HL-60 (cell line): ENCODE measurements around the gene TRIML2.

Source experiments
- GABPA ChIP-seq: IDR thresholded peaks from 2 replicates; pipeline ENCODE4 v1.6.1; 2012; ENCODE audit warnings: low read depth
- POLR2AphosphoS5 ChIP-seq: IDR thresholded peaks from 2 replicates; pipeline ENCODE4 v1.6.1; 2012; ENCODE audit warnings: low read depth
- SPI1 ChIP-seq: IDR thresholded peaks from 2 replicates; pipeline ENCODE4 v1.6.1; 2012; ENCODE audit warnings: low read depth, mild to moderate bottlenecking, borderline replicate concordance
- TF ChIP-seq, protein P1 (sequence below): IDR thresholded peaks from one replicate; pipeline ENCODE4 v1.5.1; 2011; ENCODE audit warnings: low read length, control low read depth, inconsistent platforms; ENCODE audit not compliant: insufficient read depth
- TF ChIP-seq, protein P2 (sequence below): IDR thresholded peaks from 2 replicates; pipeline ENCODE4 v1.6.1; 2012; ENCODE audit warnings: low read depth; ENCODE audit not compliant: insufficient replicate concordance

DNA sequence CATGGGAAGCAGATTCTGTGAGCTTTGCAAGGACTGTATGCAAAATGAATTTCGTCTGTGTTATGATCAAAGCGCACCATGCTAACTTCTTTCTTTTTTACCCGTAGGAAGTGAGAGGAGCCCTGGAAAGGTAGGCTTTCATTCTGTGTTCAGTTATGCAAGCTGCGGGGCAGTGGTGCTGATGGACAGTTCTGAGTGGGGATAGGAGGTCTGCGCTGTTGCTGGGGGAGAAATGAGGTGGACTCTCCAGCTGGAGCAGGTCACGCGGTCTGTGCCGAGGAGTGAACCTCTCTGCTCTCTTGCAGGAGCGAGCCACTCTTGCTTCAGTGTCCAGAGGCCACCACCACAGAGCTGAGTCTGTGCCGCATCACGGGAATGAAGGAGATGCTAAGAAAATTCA lies 34.3 kb upstream of the TRIML2 start:
- TF ChIP-seq, protein P1, sequence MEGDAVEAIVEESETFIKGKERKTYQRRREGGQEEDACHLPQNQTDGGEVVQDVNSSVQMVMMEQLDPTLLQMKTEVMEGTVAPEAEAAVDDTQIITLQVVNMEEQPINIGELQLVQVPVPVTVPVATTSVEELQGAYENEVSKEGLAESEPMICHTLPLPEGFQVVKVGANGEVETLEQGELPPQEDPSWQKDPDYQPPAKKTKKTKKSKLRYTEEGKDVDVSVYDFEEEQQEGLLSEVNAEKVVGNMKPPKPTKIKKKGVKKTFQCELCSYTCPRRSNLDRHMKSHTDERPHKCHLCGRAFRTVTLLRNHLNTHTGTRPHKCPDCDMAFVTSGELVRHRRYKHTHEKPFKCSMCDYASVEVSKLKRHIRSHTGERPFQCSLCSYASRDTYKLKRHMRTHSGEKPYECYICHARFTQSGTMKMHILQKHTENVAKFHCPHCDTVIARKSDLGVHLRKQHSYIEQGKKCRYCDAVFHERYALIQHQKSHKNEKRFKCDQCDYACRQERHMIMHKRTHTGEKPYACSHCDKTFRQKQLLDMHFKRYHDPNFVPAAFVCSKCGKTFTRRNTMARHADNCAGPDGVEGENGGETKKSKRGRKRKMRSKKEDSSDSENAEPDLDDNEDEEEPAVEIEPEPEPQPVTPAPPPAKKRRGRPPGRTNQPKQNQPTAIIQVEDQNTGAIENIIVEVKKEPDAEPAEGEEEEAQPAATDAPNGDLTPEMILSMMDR, result no peak
- TF ChIP-seq POLR2AphosphoS5 (no peak), GABPA (no peak), SPI1 (no peak)
- TF ChIP-seq, protein P2, sequence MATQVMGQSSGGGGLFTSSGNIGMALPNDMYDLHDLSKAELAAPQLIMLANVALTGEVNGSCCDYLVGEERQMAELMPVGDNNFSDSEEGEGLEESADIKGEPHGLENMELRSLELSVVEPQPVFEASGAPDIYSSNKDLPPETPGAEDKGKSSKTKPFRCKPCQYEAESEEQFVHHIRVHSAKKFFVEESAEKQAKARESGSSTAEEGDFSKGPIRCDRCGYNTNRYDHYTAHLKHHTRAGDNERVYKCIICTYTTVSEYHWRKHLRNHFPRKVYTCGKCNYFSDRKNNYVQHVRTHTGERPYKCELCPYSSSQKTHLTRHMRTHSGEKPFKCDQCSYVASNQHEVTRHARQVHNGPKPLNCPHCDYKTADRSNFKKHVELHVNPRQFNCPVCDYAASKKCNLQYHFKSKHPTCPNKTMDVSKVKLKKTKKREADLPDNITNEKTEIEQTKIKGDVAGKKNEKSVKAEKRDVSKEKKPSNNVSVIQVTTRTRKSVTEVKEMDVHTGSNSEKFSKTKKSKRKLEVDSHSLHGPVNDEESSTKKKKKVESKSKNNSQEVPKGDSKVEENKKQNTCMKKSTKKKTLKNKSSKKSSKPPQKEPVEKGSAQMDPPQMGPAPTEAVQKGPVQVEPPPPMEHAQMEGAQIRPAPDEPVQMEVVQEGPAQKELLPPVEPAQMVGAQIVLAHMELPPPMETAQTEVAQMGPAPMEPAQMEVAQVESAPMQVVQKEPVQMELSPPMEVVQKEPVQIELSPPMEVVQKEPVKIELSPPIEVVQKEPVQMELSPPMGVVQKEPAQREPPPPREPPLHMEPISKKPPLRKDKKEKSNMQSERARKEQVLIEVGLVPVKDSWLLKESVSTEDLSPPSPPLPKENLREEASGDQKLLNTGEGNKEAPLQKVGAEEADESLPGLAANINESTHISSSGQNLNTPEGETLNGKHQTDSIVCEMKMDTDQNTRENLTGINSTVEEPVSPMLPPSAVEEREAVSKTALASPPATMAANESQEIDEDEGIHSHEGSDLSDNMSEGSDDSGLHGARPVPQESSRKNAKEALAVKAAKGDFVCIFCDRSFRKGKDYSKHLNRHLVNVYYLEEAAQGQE, result no peak
